GM18499 (cell line): ENCODE data around the gene CYP4F22.
"Not testable (repeated sequence)": the region's sequence is repeated elsewhere in the genome, so short reads cannot be mapped to it uniquely, and the experiment has no call there.

ENCODE experiments used
- ATAC-seq: cut with Tn5 transposase; IDR thresholded peaks from one replicate; pipeline ENCODE4 v1.9.1; 2021; ENCODE audit warnings: moderate number of reproducible peaks; ENCODE audit not compliant: insufficient read depth, unreplicated experiment

Gene CYP4F22

DNA sequence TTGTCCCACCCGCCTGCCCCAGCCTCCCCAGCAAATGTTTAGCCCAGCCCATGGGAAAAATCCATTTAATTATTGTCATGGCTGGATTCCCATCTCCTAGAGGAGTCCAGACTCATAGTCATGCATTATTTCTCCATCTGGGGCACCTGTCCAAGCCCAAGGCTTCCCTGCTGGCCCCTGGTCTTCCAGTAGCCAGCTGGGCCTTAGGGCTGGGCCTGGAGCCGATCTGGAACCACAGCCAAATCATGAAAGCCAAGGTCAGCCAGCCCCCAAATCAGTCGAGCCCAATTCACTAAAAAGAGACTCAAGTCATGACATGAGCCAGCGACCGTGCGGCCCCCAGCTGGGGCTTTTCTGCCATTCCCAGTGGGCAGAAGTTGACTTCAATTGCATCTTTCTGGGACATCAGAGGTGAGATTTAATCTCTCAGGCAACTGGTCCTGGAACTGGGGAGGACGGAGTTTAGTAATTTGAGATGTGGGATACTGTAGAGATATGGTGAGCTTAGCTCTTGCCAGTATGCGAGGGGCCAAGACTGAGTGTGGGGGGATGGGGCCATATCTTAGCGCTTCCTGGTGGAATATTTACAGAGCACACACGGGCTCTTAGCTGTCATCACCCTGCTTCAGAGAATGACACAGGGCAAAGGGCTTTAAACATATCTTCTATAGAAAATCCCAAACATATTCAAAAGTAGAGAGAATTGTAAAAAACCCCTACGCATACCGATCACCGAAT is 19.7 kb upstream of the CYP4F22 start:
- no peak for ATAC-seq

GRCh38 chr19:15495151-15495550 is 13.2 kb upstream of the CYP4F22 start:
- ATAC-seq, result no peak

- ATAC-seq, result no peak
These were observed 10.0 kb upstream of the CYP4F22 start for GRCh38 chr19:15498156-15498858.

DNA sequence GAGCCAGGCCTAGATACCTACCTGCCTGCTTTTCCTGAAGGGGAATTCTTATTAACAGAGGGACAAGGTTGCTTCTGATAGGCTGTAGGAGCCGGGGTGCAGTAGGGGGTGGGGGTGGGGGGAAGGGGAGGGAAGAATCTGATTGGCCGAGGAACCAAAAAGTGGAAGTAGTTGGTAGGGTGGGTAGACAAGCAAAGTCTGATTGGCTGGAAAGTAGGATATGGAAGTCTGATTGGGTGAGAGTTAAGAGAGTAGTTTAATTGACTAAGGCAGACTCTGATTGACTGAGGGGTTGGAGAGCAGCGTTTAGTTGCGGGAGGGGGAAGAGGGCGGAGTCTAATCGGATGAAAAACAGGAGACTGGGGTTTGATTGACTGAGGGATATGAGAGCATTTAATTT is 9.4 kb upstream of the CYP4F22 start:
- ATAC-seq, result no peak

- no peak for ATAC-seq
These were observed 6.7 kb upstream of the CYP4F22 start for GRCh38 chr19:15501596-15501995.

- ATAC-seq, result no peak
These were observed 6.1 kb upstream of the CYP4F22 start for GRCh38 chr19:15502264-15502663.

DNA sequence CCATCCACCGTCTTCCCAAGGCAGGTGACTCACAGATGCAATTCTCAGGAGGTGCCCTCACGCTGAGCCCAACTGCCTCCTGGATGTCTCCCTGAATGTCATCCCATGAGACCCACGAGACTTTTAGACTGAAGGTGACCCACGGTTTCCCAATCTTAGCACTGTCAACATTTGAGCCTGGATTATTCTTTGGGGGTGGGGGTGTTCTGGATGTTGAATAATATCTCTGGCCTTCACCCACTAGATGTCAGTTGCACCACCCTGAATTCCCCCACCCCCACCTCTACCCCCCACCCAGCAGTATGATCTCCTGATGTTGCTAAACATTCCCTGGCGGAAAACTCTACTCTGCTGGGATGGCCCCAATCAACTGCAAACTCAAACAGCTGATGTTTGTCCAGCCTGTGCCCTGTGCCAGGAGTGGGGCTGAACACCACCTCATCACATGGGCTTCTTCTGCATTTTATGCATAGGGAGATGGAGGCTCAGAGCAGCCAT is 2.2 kb upstream of the CYP4F22 start:
- ATAC-seq, result no peak

- ATAC-seq, result no peak
These were observed 974 bp upstream of the CYP4F22 start for GRCh38 chr19:15507068-15508034.

DNA sequence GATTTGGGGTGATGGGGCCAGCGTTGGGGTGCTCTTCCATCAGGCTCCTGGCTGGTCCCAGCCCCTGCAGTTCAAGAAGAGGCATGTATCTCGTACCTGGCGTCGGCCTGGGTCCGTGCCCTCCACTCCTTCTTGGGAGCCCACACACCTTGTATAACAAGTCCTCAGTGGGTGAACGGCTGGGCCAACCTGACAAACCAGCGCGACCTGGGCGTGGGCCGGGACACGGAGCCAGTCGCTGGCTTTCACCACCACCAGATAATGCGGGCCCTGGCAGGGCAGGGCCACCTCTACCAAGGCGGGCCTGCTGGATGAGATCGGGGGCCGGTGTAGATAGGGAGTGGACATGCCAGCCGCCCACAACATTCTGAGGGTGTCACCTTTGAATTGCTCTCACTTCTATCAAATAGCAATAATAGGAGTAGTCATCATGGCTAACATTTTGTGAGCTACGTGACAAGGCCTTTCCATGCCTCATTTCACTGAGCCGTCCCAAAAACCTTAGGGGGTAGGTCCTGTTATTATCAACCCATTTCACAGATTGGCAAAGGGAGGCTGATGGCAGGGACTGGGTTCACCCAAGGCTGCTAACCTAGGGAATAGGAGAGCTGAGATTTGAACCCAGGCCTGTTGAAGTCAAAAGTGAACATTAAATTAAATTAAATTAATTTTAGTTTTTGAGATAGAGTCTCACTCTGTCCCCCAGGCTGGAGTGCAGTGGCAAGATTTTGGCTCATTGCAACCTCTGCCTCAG is 3.5 kb downstream of the CYP4F22 start:
- ATAC-seq, result no peak

GRCh38 chr19:15515227-15515625 is 6.9 kb downstream of the CYP4F22 start:
- ATAC-seq, result not testable (repeated sequence)

GRCh38 chr19:15516363-15516762 is 8.0 kb downstream of the CYP4F22 start:
- ATAC-seq, result no peak

DNA sequence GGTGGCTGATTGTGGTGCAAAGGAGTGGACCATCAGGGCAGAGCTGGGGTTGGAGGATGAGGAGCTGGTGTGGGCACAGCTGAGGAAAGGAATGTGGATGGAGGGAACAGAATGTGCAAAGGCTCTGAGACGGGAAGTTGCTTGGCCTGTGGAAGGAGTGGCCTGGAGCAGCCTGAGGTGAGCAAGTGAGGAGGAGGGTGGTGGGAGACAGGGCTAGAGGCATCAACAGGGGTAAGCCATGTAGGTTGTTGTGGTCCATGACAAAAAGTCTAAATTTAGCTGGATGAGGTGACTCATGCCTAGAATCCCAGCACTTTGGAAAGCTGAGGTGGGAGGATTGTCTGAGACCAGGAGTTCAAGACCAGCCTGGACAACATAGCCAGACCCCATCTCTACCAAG is 9.5 kb downstream of the CYP4F22 start:
- no peak for ATAC-seq

GRCh38 chr19:15519433-15519976 is 11.2 kb downstream of the CYP4F22 start:
- ATAC-seq, result no peak

DNA sequence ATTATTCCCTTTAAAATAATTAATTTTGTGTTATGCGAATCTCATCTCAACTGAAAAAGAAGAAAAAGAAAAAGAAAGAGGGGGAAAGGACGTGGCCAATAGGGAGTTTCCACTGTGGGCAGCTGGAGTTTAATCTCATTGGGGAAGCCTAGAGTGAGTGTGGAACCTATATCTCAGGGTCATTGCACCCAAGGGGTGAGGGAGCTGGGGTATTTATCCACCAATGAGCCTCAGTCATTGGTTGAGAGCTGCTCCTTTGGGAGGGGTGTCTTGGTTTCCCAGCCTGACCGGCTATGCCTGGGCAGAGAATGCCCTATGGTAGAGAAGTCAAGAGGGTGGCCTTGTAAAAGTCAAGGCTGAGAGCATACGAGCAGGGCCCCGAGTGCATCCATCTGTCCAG is 16.5 kb downstream of the CYP4F22 start:
- ATAC-seq, result no peak

DNA sequence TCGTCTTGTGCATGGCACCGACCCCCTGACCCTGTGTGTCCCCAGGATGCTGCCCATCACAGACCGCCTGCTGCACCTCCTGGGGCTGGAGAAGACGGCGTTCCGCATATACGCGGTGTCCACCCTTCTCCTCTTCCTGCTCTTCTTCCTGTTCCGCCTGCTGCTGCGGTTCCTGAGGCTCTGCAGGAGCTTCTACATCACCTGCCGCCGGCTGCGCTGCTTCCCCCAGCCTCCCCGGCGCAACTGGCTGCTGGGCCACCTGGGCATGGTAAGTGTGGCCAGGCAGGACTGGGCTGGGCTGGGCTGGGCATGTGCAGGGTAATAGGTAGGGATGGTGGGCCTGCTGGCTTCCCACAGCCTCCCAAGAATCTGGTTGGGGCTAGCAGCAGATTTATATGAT is 17.0 kb downstream of the CYP4F22 start:
- no peak for ATAC-seq

GRCh38 chr19:15526408-15526807 is 18.1 kb downstream of the CYP4F22 start:
- ATAC-seq, result no peak

GRCh38 chr19:15527705-15528104 is 19.4 kb downstream of the CYP4F22 start:
- no peak for ATAC-seq

GRCh38 chr19:15529774-15530372 is 21.5 kb downstream of the CYP4F22 start:
- ATAC-seq, result no peak

GRCh38 chr19:15532779-15533521 is 24.6 kb downstream of the CYP4F22 start:
- ATAC-seq, result no peak
